HG03175 (cell line): ENCODE results near the gene NR2F1-AS1.

Experiments used
- ATAC-seq: cut with Tn5 transposase; IDR thresholded peaks from one replicate; pipeline ENCODE4 v1.9.1; 2021; ENCODE audit warnings: mild to moderate bottlenecking, moderate library complexity; ENCODE audit not compliant: unreplicated experiment

The NR2F1-AS1 gene

GRCh38 chr5:93452255-93452654 is 128.8 kb downstream of the NR2F1-AS1 start:
- no peak for ATAC-seq

GRCh38 chr5:93438124-93438523 is 142.9 kb downstream of the NR2F1-AS1 start:
- no peak for ATAC-seq

GRCh38 chr5:93436083-93436482 is 144.9 kb downstream of the NR2F1-AS1 start:
- ATAC-seq: no peak

- no peak for ATAC-seq
Observed at GRCh38 chr5:93433422-93433821, 147.6 kb downstream of the NR2F1-AS1 start.

GRCh38 chr5:93431250-93431649 is 149.8 kb downstream of the NR2F1-AS1 start:
- no peak for ATAC-seq

GRCh38 chr5:93430673-93431199 is 150.3 kb downstream of the NR2F1-AS1 start:
- ATAC-seq: no peak

- no peak for ATAC-seq
Observed at GRCh38 chr5:93430118-93430517, 150.9 kb downstream of the NR2F1-AS1 start.

GRCh38 chr5:93428868-93429267 is 152.2 kb downstream of the NR2F1-AS1 start:
- no peak for ATAC-seq

GRCh38 chr5:93427316-93427715 is 153.7 kb downstream of the NR2F1-AS1 start:
- ATAC-seq: no peak

GRCh38 chr5:93425096-93425495 is 155.9 kb downstream of the NR2F1-AS1 start:
- no peak for ATAC-seq

GRCh38 chr5:93423300-93423699 is 157.7 kb downstream of the NR2F1-AS1 start:
- no peak for ATAC-seq

GRCh38 chr5:93422652-93423280 is 158.3 kb downstream of the NR2F1-AS1 start:
- no peak for ATAC-seq

- no peak for ATAC-seq
Observed at GRCh38 chr5:93421987-93422401, 159.0 kb downstream of the NR2F1-AS1 start.

- no peak for ATAC-seq
Observed at GRCh38 chr5:93421468-93421867, 159.6 kb downstream of the NR2F1-AS1 start.

- no peak for ATAC-seq
Observed at GRCh38 chr5:93417490-93417889, 163.5 kb downstream of the NR2F1-AS1 start.

- no peak for ATAC-seq
Observed at GRCh38 chr5:93415819-93416218, 165.2 kb downstream of the NR2F1-AS1 start.

GRCh38 chr5:93411716-93412115 is 169.3 kb downstream of the NR2F1-AS1 start:
- no peak for ATAC-seq

GRCh38 chr5:93409691-93410090 is 171.3 kb downstream of the NR2F1-AS1 start:
- ATAC-seq: no peak

GRCh38 chr5:93407454-93407853 is 173.6 kb downstream of the NR2F1-AS1 start:
- ATAC-seq: no peak

- ATAC-seq: no peak
Observed at GRCh38 chr5:93406971-93407401, 174.0 kb downstream of the NR2F1-AS1 start.

- no peak for ATAC-seq
Observed at GRCh38 chr5:93404246-93404645, 176.8 kb downstream of the NR2F1-AS1 start.

- ATAC-seq: no peak
Observed at GRCh38 chr5:93403141-93403928, 177.7 kb downstream of the NR2F1-AS1 start.
